ENCODE measurements around the gene EPHA7. TPM values are rescaled to one million over a fixed set of nuclear protein-coding genes. Genes with fewer than 3 reads are reported as not detected.

The EPHA7 gene
- polyA plus RNA-seq, 3 donors, result 38.3 to 51.7 (median 44.7) TPM

GRCh38 chr6:93407186-93407585 lies 12.2 kb downstream of the EPHA7 start:
- peak; percentile 43 for DNase-seq

- no peak for DNase-seq
These were observed 16.0 kb downstream of the EPHA7 start for GRCh38 chr6:93403390-93403789.

GRCh38 chr6:93398723-93399122 lies 20.6 kb downstream of the EPHA7 start:
- DNase-seq, result no peak

- DNase-seq, result no peak
These were observed 24.9 kb downstream of the EPHA7 start for GRCh38 chr6:93394471-93394870.

GRCh38 chr6:93393554-93394074 lies 25.7 kb downstream of the EPHA7 start:
- no peak for DNase-seq

GRCh38 chr6:93392797-93393196 lies 26.6 kb downstream of the EPHA7 start:
- DNase-seq, result no peak

- DNase-seq, result no peak
These were observed 27.4 kb downstream of the EPHA7 start for GRCh38 chr6:93391965-93392364.

- DNase-seq, result no peak
These were observed 30.2 kb downstream of the EPHA7 start for GRCh38 chr6:93389192-93389591.

GRCh38 chr6:93388070-93388469 lies 31.3 kb downstream of the EPHA7 start:
- no peak for DNase-seq

GRCh38 chr6:93376026-93376540 lies 43.3 kb downstream of the EPHA7 start:
- no peak for DNase-seq

GRCh38 chr6:93373445-93373844 lies 45.9 kb downstream of the EPHA7 start:
- no peak for DNase-seq

- DNase-seq, result no peak
These were observed 47.6 kb downstream of the EPHA7 start for GRCh38 chr6:93371756-93372155.

- DNase-seq, result no peak
These were observed 49.7 kb downstream of the EPHA7 start for GRCh38 chr6:93369586-93370134.

- DNase-seq, result no peak
These were observed 52.9 kb downstream of the EPHA7 start for GRCh38 chr6:93366506-93366905.

- no peak for DNase-seq
These were observed 53.9 kb downstream of the EPHA7 start for GRCh38 chr6:93365445-93365844.

GRCh38 chr6:93358435-93358834 lies 60.9 kb downstream of the EPHA7 start:
- no peak for DNase-seq

GRCh38 chr6:93352604-93353003 lies 66.8 kb downstream of the EPHA7 start:
- DNase-seq, result no peak

- no peak for DNase-seq
These were observed 68.1 kb downstream of the EPHA7 start for GRCh38 chr6:93351222-93351621.

GRCh38 chr6:93350774-93351173 lies 68.6 kb downstream of the EPHA7 start:
- no peak for DNase-seq

- no peak for DNase-seq
These were observed 75.0 kb downstream of the EPHA7 start for GRCh38 chr6:93344333-93344835.

- peak; percentile 24 for DNase-seq
These were observed 75.9 kb downstream of the EPHA7 start for GRCh38 chr6:93343476-93343875.

GRCh38 chr6:93341900-93342613 lies 77.3 kb downstream of the EPHA7 start:
- peak; percentile 55 for DNase-seq

GRCh38 chr6:93337772-93338394 lies 81.5 kb downstream of the EPHA7 start:
- no peak for DNase-seq

All from renal pelvis (tissue), 4 donors.